Measurements from ENCODE around the gene EFCAB12. TPM values are rescaled to one million over a fixed set of nuclear protein-coding genes. Genes with fewer than 3 reads are reported as not detected.

The EFCAB12 gene
- polyA plus RNA-seq, 1 experiment = 0.07 TPM

DNA sequence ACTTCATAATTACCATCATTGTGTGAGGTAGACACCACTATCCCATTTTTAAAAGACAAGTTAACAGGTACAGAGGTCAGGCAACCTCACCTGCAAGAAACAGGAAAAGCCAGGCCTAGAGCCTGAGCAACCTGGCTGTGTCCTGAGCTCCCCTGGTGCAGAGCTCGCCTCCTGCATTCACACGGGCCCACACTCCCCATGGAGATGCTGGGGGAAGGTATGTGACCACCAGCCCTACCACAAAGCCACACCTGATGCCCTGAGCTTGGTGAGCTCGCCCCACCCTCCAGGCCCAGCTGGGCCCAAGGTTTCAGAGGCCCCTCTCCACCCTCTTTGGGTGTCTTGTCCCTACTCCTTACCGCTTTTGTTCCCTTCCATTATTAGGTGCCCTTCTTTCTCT lies 1.2 kb upstream of the EFCAB12 start:
- no peak for DNase-seq (ENCODE audit: low read depth, low spot score)
- TF ChIP-seq, protein P1, sequence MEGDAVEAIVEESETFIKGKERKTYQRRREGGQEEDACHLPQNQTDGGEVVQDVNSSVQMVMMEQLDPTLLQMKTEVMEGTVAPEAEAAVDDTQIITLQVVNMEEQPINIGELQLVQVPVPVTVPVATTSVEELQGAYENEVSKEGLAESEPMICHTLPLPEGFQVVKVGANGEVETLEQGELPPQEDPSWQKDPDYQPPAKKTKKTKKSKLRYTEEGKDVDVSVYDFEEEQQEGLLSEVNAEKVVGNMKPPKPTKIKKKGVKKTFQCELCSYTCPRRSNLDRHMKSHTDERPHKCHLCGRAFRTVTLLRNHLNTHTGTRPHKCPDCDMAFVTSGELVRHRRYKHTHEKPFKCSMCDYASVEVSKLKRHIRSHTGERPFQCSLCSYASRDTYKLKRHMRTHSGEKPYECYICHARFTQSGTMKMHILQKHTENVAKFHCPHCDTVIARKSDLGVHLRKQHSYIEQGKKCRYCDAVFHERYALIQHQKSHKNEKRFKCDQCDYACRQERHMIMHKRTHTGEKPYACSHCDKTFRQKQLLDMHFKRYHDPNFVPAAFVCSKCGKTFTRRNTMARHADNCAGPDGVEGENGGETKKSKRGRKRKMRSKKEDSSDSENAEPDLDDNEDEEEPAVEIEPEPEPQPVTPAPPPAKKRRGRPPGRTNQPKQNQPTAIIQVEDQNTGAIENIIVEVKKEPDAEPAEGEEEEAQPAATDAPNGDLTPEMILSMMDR (IDR thresholded peaks at IDR 0.05; ENCODE audit: low read depth, low read length) = no peak
- Histone ChIP-seq H3K27me3 (ENCODE audit: control insufficient read depth, insufficient read depth, low read length) (peaks cover 3% of the 10 kb centered on the region), H3K9me3 (ENCODE audit: control insufficient read depth, insufficient read depth, low read length) (no peaks in the 10 kb centered on the region), H3K4me3 (ENCODE audit: low read depth, low read length) (no peak overlapping the region), H3K27ac (ENCODE audit: low read depth, low read length) (no peak overlapping the region)
- ChIA-PET POLR2A (interaction anchor here (0.6 to 3.2 kb wide), 3 partner anchors 10 to 682 kb away, joined by 3 to 34 read pairs (median 7); partner anchors contain the start of genes IFT122 and MBD4), CTCF (interaction anchor here (1.2 to 1.8 kb wide), 2 partner anchors 44 to 46 kb away, joined by 3 to 8 read pairs; no protein-coding TSS in a partner anchor)

GRCh38 chr3:129429080-129429451 lies 630 bp upstream of the EFCAB12 start:
- H3K27me3 ChIP-seq (ENCODE audit: control insufficient read depth, insufficient read depth, low read length) = peaks cover 3% of the 10 kb centered on the region
- H3K27ac ChIP-seq (ENCODE audit: low read depth, low read length) = no peak overlapping the region
- CTCF ChIA-PET = interaction anchor here (0.6 to 1.8 kb wide), 3 partner anchors 10 to 46 kb away, joined by 3 to 8 read pairs (median 3); no protein-coding TSS in a partner anchor
- no peaks in the 10 kb centered on the region for H3K9me3 ChIP-seq (ENCODE audit: control insufficient read depth, insufficient read depth, low read length)
- H3K4me3 ChIP-seq (ENCODE audit: low read depth, low read length) = no peak overlapping the region
- TF ChIP-seq, protein P1 (IDR thresholded peaks at IDR 0.05; ENCODE audit: low read depth, low read length) = no peak
- DNase-seq (ENCODE audit: low read depth, low spot score) = no peak
- POLR2A ChIA-PET = interaction anchor here (0.6 to 3.2 kb wide), 4 partner anchors 10 to 683 kb away, joined by 3 to 34 read pairs (median 6); partner anchors contain the start of genes IFT122 and MBD4

- ChIA-PET POLR2A (interaction anchor here (1.4 to 3.2 kb wide), 3 partner anchors 11 to 45 kb away, joined by 5 to 34 read pairs (median 7); partner anchors contain the start of genes IFT122 and MBD4), CTCF (interaction anchor here (1.3 to 1.8 kb wide), 2 partner anchors 28 to 44 kb away, joined by 3 to 8 read pairs; no protein-coding TSS in a partner anchor)
- Histone ChIP-seq H3K27ac (ENCODE audit: low read depth, low read length) (no peak overlapping the region), H3K4me3 (ENCODE audit: low read depth, low read length) (peak overlapping the region; percentile 76), H3K9me3 (ENCODE audit: control insufficient read depth, insufficient read depth, low read length) (no peaks in the 10 kb centered on the region), H3K27me3 (ENCODE audit: control insufficient read depth, insufficient read depth, low read length) (peaks cover 3% of the 10 kb centered on the region)
- no peak for DNase-seq (ENCODE audit: low read depth, low spot score)
- TF ChIP-seq, protein P1 (IDR thresholded peaks at IDR 0.05; ENCODE audit: low read depth, low read length) = no peak
Observed at GRCh38 chr3:129428007-129428375, 445 bp downstream of the EFCAB12 start.

GRCh38 chr3:129425619-129426018 lies 2.8 kb downstream of the EFCAB12 start:
- H3K9me3 ChIP-seq (ENCODE audit: control insufficient read depth, insufficient read depth, low read length) = peaks cover 6% of the 10 kb centered on the region
- no peak overlapping the region for H3K27ac ChIP-seq (ENCODE audit: low read depth, low read length)
- ChIA-PET POLR2A (no interaction called here), CTCF (no interaction called here)
- no peak for DNase-seq (ENCODE audit: low read depth, low spot score)
- TF ChIP-seq, protein P1 (IDR thresholded peaks at IDR 0.05; ENCODE audit: low read depth, low read length) = no peak
- peaks cover 3% of the 10 kb centered on the region for H3K27me3 ChIP-seq (ENCODE audit: control insufficient read depth, insufficient read depth, low read length)
- no peak overlapping the region for H3K4me3 ChIP-seq (ENCODE audit: low read depth, low read length)

DNA sequence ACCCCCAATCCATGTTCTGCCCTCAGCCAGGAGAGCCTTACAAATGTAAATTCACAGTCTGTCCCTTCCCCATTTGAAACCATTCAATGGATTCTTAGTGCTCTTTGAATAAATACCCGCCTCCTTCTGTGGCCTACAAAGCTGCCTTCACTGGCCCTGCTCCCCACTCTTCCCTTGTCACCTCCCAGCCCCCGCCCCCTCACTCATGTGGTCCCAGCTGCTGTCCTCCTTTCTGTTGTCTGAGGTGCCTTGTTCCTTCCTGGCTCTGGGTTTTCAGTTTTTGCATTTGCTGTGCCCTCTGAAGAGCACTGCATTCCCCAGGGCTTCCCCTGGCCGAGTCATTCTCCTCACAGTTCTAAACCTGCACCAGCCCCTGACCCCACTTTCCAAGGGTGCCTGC lies 3.2 kb downstream of the EFCAB12 start:
- Histone ChIP-seq H3K4me3 (ENCODE audit: low read depth, low read length) (no peak overlapping the region), H3K27ac (ENCODE audit: low read depth, low read length) (no peak overlapping the region), H3K9me3 (ENCODE audit: control insufficient read depth, insufficient read depth, low read length) (peaks cover 6% of the 10 kb centered on the region), H3K27me3 (ENCODE audit: control insufficient read depth, insufficient read depth, low read length) (peaks cover 3% of the 10 kb centered on the region)
- DNase-seq (ENCODE audit: low read depth, low spot score) = no peak
- CTCF ChIA-PET = no interaction called here
- TF ChIP-seq, protein P1 (IDR thresholded peaks at IDR 0.05; ENCODE audit: low read depth, low read length) = no peak
- POLR2A ChIA-PET = no interaction called here
